ENCODE measurements around the gene PHACTR1.

PHACTR1 gene

DNA sequence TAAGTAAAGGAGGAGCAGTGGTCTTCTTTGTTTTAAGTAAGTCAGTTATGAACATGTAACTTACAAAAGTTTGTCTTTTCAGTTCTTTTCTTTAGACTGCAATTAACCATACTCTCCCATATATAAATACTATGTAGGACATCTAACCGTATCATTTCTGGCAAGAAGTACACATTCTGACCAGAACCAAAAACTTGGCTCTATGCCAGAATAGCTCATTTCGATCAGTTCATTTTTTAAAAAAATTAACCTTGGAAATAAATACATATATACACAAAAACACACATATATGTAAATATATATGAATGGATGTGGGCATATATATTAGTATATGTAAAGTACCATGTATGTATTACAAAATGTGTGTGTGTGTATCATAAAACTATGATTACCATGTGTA lies 145.0 kb downstream of the PHACTR1 start:
- no peak for DNase-seq (ENCODE audit: low read depth)
- TF ChIP-seq, protein P1, sequence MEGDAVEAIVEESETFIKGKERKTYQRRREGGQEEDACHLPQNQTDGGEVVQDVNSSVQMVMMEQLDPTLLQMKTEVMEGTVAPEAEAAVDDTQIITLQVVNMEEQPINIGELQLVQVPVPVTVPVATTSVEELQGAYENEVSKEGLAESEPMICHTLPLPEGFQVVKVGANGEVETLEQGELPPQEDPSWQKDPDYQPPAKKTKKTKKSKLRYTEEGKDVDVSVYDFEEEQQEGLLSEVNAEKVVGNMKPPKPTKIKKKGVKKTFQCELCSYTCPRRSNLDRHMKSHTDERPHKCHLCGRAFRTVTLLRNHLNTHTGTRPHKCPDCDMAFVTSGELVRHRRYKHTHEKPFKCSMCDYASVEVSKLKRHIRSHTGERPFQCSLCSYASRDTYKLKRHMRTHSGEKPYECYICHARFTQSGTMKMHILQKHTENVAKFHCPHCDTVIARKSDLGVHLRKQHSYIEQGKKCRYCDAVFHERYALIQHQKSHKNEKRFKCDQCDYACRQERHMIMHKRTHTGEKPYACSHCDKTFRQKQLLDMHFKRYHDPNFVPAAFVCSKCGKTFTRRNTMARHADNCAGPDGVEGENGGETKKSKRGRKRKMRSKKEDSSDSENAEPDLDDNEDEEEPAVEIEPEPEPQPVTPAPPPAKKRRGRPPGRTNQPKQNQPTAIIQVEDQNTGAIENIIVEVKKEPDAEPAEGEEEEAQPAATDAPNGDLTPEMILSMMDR (IDR thresholded peaks at IDR 0.05; ENCODE audit: low read depth, low read length, missing control alignments): no peak
- no peak overlapping the region for H3K4me3 ChIP-seq (ENCODE audit: low read depth, low read length)
- in situ Hi-C loops (cut with HindIII; ENCODE audit: low sequenced_read_pairs): no loop called here

DNA sequence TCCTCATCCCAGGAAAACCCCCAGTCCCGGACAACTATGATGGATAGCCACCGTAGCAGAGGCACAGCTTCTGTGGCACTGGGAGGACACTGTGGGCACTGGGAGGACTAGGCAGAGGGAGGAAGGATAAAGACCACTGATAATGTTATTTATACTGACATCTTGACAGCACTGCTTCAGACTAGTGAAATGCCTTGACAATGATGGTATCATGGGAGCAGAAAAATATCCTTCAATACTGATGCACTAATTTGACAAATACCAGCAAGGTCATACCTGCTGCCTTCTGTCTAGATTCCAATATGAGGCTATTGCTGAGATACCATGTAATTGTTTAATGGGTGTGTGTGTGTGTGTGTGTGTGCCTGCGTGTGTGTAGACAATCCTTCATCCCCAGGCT lies 148.6 kb downstream of the PHACTR1 start:
- no peak overlapping the region for H3K4me3 ChIP-seq (ENCODE audit: low read depth, low read length)
- in situ Hi-C loops (cut with HindIII; ENCODE audit: low sequenced_read_pairs): no loop called here
- DNase-seq (ENCODE audit: low read depth): no peak
- TF ChIP-seq, protein P1 (IDR thresholded peaks at IDR 0.05; ENCODE audit: low read depth, low read length, missing control alignments): no peak

DNA sequence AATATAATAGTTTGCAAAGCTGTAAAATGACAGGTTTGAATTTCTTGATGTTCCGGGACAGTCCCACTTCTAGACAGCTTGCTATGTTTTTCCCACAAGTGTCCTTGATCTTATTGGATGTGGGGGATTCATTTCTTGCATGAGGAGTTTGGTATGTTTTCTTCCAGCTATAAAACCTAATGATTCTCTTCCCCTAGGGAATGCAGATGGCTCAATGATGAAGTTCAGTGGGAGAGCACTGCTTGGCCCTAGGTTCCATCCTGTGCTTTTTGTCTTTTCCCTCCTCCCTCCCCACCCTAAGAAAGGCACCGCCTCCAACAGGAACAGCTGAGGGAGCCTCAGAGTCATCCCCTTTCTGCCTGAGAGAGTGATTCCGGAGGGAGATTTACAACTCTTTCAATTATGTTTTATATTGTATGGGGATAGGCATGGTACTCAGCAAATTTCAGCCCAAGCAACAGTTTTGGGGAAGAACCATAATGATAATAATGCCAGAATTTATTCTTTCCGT lies 149.2 kb downstream of the PHACTR1 start:
- in situ Hi-C loops (cut with HindIII; ENCODE audit: low sequenced_read_pairs): no loop called here
- DNase-seq (ENCODE audit: low read depth): no peak
- H3K4me3 ChIP-seq (ENCODE audit: low read depth, low read length): no peak overlapping the region
- TF ChIP-seq, protein P1 (IDR thresholded peaks at IDR 0.05; ENCODE audit: low read depth, low read length, missing control alignments): no peak

DNA sequence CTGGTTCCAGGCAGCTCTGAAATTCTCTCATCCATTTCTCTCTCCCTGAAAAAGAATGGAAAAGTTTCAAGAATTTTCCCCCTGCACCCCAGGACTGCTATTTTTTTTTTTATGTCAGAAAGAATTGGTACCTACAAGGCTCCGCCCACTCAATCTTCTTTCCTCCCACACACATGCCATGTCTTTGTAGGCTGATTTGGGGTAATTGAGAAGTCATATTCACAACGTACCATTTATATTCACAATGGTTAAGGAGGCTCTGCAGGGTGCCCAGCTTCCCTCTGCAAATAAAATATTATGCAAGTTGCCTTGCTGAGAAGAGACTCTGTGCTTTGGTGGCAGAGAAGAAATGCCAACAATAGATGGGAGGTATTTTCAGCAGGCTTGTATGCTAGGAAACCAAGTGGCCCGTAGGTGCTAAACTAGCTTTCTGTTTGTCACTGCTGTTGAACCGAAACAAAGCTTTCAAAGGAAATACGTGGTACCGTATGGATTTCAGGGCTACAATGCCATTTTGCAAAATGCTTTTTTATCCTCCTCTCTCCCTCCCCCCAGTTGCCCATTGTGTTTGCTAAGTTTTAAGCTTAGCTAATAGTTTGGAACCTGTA lies 150.0 kb downstream of the PHACTR1 start:
- no peak overlapping the region for H3K4me3 ChIP-seq (ENCODE audit: low read depth, low read length)
- no peak for DNase-seq (ENCODE audit: low read depth)
- TF ChIP-seq, protein P1 (IDR thresholded peaks at IDR 0.05; ENCODE audit: low read depth, low read length, missing control alignments): no peak
- in situ Hi-C loops (cut with HindIII; ENCODE audit: low sequenced_read_pairs): no loop called here

DNA sequence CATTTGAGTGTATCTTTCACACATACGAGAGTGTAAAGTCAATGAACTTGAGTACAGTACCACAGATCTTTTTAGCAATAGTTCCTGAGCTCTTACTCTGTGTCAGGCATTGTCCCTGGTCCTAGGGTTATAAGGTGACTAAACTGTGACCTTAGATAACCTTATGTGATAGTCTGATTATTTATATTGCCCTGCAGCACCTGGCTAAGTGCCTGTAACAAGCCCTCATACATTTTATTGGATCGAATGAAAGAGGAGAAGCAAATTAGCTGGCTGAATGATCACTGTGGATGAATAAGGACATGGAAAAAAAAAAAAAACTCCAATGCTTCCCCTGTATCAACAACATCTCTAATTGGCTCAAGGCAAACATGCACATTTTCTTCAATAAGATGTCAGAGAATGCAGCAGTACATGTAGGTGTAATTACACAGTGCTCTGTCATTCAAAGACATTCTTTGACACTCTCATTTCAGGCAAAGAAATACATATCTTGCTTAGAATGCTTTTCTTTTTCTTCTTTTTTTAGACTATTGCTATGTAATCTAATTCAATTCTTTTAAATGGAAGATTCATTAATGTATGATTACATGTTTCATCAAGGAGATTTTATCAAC lies 153.4 kb downstream of the PHACTR1 start:
- in situ Hi-C loops (cut with HindIII; ENCODE audit: low sequenced_read_pairs): no loop called here
- TF ChIP-seq, protein P1 (IDR thresholded peaks at IDR 0.05; ENCODE audit: low read depth, low read length, missing control alignments): no peak
- H3K4me3 ChIP-seq (ENCODE audit: low read depth, low read length): no peak overlapping the region
- DNase-seq (ENCODE audit: low read depth): no peak

DNA sequence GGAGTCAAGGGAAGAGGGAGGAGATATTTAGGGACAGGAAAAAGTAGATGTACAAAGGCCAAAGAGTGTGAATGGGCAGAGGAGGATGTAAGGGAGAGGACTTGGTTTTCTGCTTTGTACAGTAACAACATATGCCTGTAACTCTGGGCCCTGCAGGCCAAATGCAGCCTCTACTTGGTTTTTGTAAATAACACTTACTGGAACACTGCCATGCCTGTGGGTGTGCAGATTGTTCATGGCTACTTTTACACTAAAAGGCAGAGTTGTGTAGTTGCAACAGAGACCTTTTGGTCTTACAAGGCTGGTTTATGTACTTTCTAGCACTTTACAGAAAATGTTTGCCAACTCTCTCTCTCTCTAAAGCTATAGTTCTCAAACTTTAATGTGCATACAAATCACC lies 157.1 kb downstream of the PHACTR1 start:
- in situ Hi-C loops (cut with HindIII; ENCODE audit: low sequenced_read_pairs): no loop called here
- TF ChIP-seq, protein P1 (IDR thresholded peaks at IDR 0.05; ENCODE audit: low read depth, low read length, missing control alignments): no peak
- DNase-seq (ENCODE audit: low read depth): no peak
- no peak overlapping the region for H3K4me3 ChIP-seq (ENCODE audit: low read depth, low read length)
